Uterus (tissue), 4 donors: Measurements from ENCODE around the gene NFE2L3. TPM values are rescaled to one million over a fixed set of nuclear protein-coding genes. Genes with fewer than 3 reads are reported as not detected.

Experiments used
- DNase-seq, 2 donors: peaks; one replicate each; pipeline ENCODE4 v3.0.0-alpha.2; 2019 to 2020
- H3K27ac ChIP-seq, 2 donors: fragments of 200-600 bp; sonication (generic); 1 replicate in 1 of 2; 2 replicates in 1 of 2; pipeline ENCODE4 v1.5.1; 2016 to 2018
- H3K27me3 ChIP-seq, 2 donors: fragments of 200-600 bp; sonication (generic); one replicate each; pipeline ENCODE4 v1.5.1; 2018 to 2019; ENCODE audit warnings: control low read depth in 1 of 2
- H3K36me3 ChIP-seq, 2 donors: fragments of 200-600 bp; sonication (generic); one replicate each; pipeline ENCODE4 v1.5.1; 2019; ENCODE audit warnings: control low read depth in 1 of 2
- H3K4me1 ChIP-seq, 2 donors: fragments of 200-600 bp; sonication (generic); one replicate each; pipeline ENCODE4 v1.5.1; 2018 to 2019; ENCODE audit warnings: control low read depth in 1 of 2
- H3K4me3 ChIP-seq, 2 donors: fragments of 200-600 bp; sonication (generic); 1 replicate in 1 of 2; 2 replicates in 1 of 2; pipeline ENCODE4 v1.5.1; 2018 to 2019; ENCODE audit warnings: mild to moderate bottlenecking in 1 of 2
- H3K9me3 ChIP-seq, 2 donors: fragments of 200-600 bp; sonication (generic); one replicate each; pipeline ENCODE4 v1.5.1; 2019; ENCODE audit warnings: control low read depth in 1 of 2
- CTCF ChIP-seq, 4 experiments: fragments of 200-600 bp in 2 of 4; fragments of 450-650 bp in 2 of 4; sonication (generic) in 2 of 4; IDR thresholded peaks; one replicate each; pipeline ENCODE4 v1.5.1; 2016 to 2019; ENCODE audit warnings: antibody characterized with exemption in 4 of 4, mild to moderate bottlenecking in 2 of 4, moderate library complexity in 1 of 4
- POLR2A ChIP-seq, 2 donors: fragments of 450-650 bp; IDR thresholded peaks; one replicate each; pipeline ENCODE4 v1.6.1; 2016; ENCODE audit warnings: antibody characterized with exemption in 2 of 2, mild to moderate bottlenecking in 1 of 2, moderate library complexity in 1 of 2
- intact Hi-C: fragments of 100-400 bp; cut with DNase I; formaldehyde crosslinking; loops from one replicate; pipeline ENCODE4 v1.15.1; 2023; ENCODE audit warnings: low total_unique reads
- total RNA-seq, 4 donors: library from RNA; depleted of rRNA in 3 of 4; stranded (reverse); fragments of >200 nt in 3 of 4; gene quantifications; one replicate each; pipeline versions ENCODE4 v1.1.0 to v1.2.4, GENCODE V29; 2014 to 2023
- donor health status: DM: yes; HTN: yes; CAD: no.

The NFE2L3 gene
- total RNA-seq, 4 donors from 2014 or later, result 3.6 to 6.2 (median 4.1) TPM; not detected in 1

- Histone ChIP-seq H3K27me3 (peaks cover 4 to 8% of the 10 kb centered on the region in 2 donors), H3K4me1 (peaks cover 0 to 10% of the 10 kb centered on the region in 2 donors), H3K27ac (no peak overlapping the region), H3K4me3 (no peak overlapping the region), H3K9me3 (no peaks in the 10 kb centered on the region), H3K36me3 (no peaks in the 10 kb centered on the region)
- TF ChIP-seq CTCF (IDR thresholded peaks at IDR 0.05), result no peak
- no peak for TF ChIP-seq POLR2A (IDR thresholded peaks at IDR 0.05)
- intact Hi-C loops, result no loop called here
- DNase-seq, result no peak
Observed at GRCh38 chr7:26153823-26154783, 2.1 kb downstream of the NFE2L3 start.

- H3K27me3 ChIP-seq, result peaks cover 4 to 8% of the 10 kb centered on the region in 2 donors
- no peak for DNase-seq
- TF ChIP-seq CTCF (IDR thresholded peaks at IDR 0.05) (no peak), POLR2A (IDR thresholded peaks at IDR 0.05) (no peak)
- H3K27ac ChIP-seq, result no peak overlapping the region
- intact Hi-C loops, result no loop called here
- H3K36me3 ChIP-seq, result no peaks in the 10 kb centered on the region
- H3K4me3 ChIP-seq, result no peak overlapping the region
- H3K9me3 ChIP-seq, result no peaks in the 10 kb centered on the region
- peaks cover 0 to 10% of the 10 kb centered on the region in 2 donors for H3K4me1 ChIP-seq
Observed at GRCh38 chr7:26155531-26156375, 3.8 kb downstream of the NFE2L3 start.

- TF ChIP-seq CTCF (IDR thresholded peaks at IDR 0.05) (no peak), POLR2A (IDR thresholded peaks at IDR 0.05) (no peak)
- Histone ChIP-seq H3K4me3 (no peak overlapping the region), H3K36me3 (no peaks in the 10 kb centered on the region), H3K27ac (no peak overlapping the region), H3K9me3 (no peaks in the 10 kb centered on the region), H3K4me1 (peaks cover 0 to 10% of the 10 kb centered on the region in 2 donors), H3K27me3 (peaks cover 4 to 8% of the 10 kb centered on the region in 2 donors)
- DNase-seq, result no peak
- intact Hi-C loops, result no loop called here
Observed at GRCh38 chr7:26156451-26157420, 4.7 kb downstream of the NFE2L3 start.

GRCh38 chr7:26157520-26158105 lies 5.6 kb downstream of the NFE2L3 start:
- peaks cover 4 to 8% of the 10 kb centered on the region in 2 donors for H3K27me3 ChIP-seq
- TF ChIP-seq POLR2A (IDR thresholded peaks at IDR 0.05) (no peak), CTCF (IDR thresholded peaks at IDR 0.05) (no peak)
- H3K27ac ChIP-seq, result no peak overlapping the region
- no peaks in the 10 kb centered on the region for H3K36me3 ChIP-seq
- no peaks in the 10 kb centered on the region for H3K9me3 ChIP-seq
- intact Hi-C loops, result no loop called here
- H3K4me1 ChIP-seq, result peaks cover 0 to 3% of the 10 kb centered on the region in 2 donors
- DNase-seq, result no peak
- no peak overlapping the region for H3K4me3 ChIP-seq
